Left hindlimb (tissue), 1 donor: ENCODE results near the gene GPC6.

ENCODE experiments used
- DNase-seq: peaks from one replicate; pipeline ENCODE4 v3.0.0-alpha.2; 2018

Gene GPC6

DNA sequence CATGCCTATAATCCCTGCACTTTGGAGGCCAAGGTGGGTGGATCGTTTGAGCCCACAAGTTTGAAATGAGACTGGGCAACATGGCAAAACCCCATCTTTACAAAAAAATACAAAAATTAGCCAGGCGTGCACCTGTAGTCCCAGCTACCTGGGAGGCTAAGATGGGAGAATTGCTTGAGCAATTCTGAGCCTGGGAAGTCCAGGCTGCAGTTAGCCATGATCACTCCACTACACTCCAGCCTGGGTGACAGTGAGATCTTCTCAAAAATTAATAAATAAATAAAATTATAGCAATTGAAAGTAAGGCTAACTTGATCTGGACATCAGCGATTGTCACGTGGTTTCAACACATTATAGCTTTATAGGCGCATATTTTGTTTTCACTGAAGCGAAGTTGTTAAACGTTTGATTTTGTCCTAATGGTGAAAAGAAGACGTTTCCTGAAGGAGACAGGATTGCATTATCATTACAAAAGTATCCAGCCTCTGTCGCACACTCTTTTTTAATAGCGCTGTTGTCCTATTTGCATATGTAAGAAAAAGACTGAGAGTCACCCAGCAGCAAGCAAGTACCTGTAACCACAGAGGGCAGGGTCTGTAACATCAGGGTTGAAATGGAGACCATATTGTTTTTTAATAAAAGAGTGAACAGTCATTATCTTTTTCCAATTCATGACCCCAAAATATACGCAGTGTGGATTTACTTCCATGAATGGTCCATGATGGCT is 917.2 kb downstream of the GPC6 start:
- DNase-seq: no peak

GRCh38 chr13:94145966-94146365 is 919.4 kb downstream of the GPC6 start:
- DNase-seq: no peak

DNA sequence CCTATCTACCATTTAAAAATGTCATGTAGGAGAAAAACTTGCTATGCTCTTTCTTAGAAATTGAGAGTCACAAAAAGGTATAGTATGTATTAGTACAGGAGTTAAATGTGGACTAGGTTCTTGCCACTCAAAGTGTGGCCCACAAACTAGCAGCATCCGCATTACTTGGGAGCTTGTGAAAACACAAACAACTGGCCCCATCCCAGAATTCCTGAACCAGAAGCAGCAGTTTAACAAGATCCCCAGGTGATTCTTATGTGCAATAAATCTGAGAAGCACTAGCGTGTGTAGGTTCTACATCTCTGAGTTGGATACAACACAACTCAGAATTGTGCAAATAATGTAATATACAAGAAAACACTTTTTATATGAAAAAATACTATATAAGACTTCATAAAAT is 927.0 kb downstream of the GPC6 start:
- no peak for DNase-seq

GRCh38 chr13:94154367-94154766 is 927.8 kb downstream of the GPC6 start:
- no peak for DNase-seq

- DNase-seq: no peak
Observed at GRCh38 chr13:94157705-94158218, 931.2 kb downstream of the GPC6 start.

DNA sequence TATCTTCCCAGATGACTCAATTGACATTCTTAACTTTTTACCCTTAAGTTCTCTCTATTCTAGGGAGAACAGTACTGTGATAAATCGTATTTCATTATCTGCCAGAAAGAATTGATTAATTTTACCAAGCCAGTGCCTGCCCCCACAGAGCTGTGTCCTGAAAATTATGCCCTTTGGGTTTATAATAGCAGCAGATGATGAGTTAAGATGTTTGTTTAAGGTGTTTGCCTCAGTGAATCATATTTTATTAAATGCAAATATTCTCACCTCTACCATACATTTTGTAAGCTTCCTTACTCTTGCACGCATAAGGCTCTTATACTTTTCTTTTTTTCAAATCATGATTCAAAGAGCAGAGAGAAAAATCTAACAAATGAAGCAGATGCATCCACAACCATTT is 934.3 kb downstream of the GPC6 start:
- DNase-seq: no peak

GRCh38 chr13:94162289-94162688 is 935.7 kb downstream of the GPC6 start:
- no peak for DNase-seq

- DNase-seq: no peak
Observed at GRCh38 chr13:94163535-94163934, 936.9 kb downstream of the GPC6 start.

DNA sequence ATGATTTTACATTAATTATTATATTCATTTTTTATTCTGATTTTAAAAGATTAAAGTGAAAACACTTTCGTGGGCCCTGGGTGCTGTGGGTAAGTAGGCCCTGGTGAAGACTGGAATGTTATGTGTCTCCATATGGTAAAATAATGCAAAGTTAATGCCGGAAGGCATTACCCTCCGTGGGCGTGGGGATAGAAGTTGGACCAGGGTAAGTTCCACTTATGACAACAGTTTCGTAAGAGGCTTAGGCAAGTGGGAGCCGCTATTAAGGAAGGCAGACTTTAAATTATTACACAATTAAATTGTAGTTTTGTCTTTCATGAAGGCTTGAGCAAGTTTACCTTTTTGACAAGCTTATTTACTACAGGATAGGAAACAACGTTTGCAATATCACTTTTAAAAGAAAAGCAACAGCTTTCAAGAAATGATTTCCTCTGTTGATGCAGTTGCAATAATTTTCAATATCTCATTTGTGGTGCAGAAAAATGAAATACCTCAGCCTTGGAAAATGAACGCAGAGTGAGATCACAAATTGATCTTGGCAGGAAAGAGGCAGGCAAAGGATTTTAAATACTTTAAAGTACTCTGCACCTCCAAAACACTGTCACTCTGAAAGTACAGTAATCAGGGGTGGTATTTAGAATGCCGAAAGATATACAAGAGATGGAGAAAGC is 942.3 kb downstream of the GPC6 start:
- no peak for DNase-seq

- DNase-seq: no peak
Observed at GRCh38 chr13:94169454-94170144, 943.0 kb downstream of the GPC6 start.

- DNase-seq: no peak
Observed at GRCh38 chr13:94170145-94170571, 943.6 kb downstream of the GPC6 start.

GRCh38 chr13:94172416-94172815 is 945.8 kb downstream of the GPC6 start:
- DNase-seq: no peak

DNA sequence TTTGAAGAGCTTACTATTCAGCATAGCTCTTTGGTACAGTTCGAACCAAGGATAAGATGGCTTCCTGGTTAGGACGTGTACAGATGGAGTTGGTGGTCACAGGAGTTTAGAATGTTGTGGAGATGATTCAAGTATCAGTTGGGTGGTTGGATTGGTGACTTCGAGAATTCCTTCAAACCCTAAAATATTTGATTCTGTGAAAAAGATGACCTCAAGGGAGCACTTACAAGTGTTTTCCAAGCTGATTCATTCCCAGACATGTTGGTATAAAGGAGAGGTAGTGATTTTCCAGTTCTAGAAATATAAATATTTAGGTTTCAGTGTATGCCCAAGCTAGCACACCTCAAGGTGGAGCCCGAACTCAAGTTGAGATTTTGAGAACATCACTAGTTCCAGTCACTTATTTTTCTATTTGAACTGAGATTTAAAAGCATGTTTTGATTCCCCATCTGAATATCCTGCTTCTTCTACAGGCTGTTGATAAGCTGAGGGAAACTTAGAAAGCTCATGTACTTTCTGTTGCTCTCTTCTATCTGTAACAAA is 946.8 kb downstream of the GPC6 start:
- no peak for DNase-seq

DNA sequence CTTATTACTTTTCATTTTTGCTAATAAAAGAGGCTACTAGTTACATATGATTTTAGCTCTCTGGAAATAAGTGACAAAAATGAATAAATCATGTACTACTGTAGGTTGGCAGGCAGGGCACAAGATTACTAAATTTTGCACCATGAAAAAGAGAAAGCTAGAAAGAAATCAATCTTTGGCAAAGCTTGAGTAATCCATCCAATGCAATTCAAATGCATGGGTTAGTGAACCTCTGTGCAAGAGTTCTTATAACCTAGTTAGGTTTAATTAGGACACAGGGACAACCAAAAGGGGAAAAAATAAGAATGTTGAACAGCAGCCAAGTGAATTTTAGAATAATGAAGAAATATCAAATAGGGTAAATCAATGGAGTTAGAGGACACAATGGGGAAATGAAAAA is 947.4 kb downstream of the GPC6 start:
- DNase-seq: no peak

DNA sequence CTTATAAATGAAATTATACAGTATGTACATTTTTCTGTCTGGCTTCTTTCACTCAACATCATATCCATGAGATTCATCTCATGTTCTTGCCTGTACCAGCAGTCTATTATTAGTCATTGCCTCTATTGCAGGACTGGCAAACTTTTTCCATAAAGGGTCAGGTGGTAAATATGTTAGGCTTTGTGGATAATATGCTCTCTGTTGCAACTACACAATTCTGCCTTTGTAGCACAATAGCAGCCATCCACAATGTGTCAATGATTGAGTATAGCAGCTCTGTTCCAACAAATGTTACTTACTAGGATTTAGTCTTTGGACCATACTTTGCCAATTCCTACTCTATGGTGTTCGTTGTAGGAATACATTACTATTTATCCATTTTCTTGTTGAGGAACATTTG is 948.5 kb downstream of the GPC6 start:
- no peak for DNase-seq

- DNase-seq: no peak
Observed at GRCh38 chr13:94176561-94176960, 950.0 kb downstream of the GPC6 start.

DNA sequence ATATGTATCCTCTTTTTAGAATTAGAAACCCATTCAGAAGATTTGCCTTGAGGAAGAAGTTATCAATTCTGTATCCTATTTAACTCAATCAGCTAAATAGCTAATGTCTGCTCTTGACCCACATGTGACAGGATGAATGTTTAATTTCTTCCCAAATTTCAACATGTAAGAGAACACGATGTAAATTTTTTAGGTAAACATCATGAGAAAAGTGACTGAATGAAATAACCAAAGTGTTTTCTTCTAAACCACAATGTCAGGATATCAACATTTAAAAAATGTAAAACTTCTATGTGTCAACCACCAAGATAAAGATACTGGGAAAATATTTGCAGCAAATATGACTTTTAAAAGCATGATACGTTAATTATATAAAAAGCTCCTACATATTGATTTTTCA is 950.4 kb downstream of the GPC6 start:
- DNase-seq: no peak

DNA sequence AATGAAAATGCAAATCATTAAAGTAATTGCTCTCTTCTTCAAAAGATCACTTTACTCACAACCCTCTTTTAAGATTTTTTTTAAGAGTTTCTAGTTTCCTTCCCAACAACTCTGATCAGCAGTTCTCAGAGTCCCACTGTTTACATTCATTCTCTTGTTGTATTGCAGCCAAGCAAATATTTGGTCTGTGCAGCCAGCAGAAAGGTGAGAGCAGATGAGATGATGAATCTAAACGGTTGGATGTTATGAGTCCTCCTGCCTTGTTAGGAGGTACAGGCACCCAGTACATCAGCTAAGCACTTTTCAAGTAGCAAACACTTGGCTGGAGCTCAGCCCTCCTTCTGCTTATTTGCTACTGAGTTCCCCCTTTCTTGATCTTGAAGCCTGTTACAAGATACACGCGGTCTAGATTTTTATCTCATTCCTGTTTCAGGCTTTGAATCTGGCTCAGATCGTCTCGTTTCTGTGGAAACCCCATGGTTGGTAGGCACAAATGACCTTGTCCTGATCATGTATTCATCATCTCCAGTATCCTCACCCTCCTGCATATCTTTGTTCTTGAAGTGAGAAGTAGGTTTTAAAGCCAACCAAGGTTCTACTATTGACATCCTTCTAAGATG is 952.1 kb downstream of the GPC6 start:
- no peak for DNase-seq

GRCh38 chr13:94181461-94182107 is 955.0 kb downstream of the GPC6 start:
- no peak for DNase-seq

DNA sequence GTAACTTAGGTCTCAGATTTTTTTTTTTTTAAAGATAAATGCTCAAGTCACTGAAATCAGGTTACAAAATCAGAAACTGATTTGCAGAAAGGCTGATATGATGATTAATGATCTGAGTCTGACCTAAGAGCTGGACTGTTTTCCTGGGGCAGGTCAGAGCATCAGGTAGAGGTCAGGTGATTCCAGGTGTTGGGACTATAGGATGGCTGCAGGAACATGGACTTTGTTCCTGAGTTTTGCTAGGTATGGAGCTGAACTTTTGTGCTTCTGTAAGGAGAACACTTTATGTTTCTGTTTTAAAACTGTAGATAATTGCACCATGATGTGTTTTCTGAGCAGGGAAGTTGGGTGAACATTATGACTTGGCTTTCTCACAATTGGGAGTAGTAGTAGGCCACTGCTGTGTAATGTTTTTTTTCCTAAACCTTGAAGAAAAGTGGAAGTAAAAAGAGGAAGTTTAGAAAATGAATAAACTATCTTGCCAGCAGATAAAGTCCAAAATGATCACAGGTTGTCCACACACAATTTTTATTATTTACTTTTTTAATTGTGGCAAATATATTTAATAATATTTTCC is 955.7 kb downstream of the GPC6 start:
- DNase-seq: no peak

DNA sequence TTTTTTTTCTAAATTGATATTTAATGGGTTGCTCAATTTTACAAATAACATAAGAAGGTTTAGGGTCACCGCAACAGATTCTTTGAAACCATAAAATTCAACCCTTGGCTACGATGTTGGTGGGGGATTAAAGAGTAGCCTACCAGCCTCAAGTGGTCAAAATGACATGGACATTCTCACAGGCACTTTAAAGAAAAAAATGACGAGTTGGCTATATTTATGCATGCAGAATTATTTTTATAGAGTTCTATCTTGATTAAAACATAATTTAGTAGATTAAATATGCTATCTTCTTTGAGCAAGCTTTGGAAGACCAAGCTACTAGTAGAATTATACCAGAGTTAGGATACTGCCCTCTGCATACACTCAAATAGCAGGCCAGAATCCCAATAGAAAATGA is 959.9 kb downstream of the GPC6 start:
- no peak for DNase-seq

- no peak for DNase-seq
Observed at GRCh38 chr13:94188201-94188854, 961.7 kb downstream of the GPC6 start.
